ENCODE results near the gene LPCAT1. TPM values are rescaled to one million over a fixed set of nuclear protein-coding genes. Genes with fewer than 3 reads are reported as not detected.
A peak's percentile ranks its signal among the peaks of the same experiment; 100 is the strongest.

The LPCAT1 gene
- total RNA-seq, 1 donor from 2014 or later, result 25.3 TPM

DNA sequence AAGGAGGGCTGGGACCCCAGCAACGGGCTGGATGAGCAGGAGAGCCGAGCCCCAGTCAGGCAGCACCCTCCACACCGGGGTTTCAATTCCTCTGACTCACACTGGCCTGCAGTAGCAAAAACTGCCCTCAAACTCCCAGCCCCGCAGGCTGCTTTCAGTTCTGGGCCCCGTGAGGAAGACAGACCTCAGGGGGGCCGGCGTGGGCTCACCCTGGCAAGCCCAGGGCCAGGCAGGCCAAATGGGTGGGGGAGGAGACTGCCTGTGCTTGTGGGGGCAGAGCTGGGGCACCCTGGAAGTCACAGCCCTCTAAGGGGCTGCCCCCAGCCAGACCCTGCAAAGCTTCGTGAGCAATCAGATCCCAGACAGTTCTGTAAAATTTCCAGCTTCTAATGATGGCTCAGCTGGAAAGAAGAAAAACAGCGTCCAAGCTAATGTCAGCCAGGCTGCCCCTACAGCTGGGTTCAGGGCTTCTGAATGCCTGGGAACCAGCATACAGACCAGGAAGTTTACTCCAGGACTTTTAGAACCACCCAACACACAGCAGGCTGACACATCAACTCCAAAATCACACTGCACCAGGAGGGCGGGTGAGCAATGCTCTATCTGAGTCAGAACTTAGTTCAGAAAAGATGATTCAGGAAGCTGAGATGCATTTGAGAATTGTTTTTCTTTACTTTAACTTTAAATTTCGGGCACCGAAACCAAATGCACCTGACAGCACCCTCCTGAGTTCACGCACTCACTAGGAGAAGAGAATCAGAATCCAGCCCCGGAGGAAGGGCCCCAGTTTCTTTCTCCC is 34.7 kb downstream of the LPCAT1 start:
- no peak overlapping the region for H3K4me3 ChIP-seq (ENCODE audit: low read depth, low read length)
- peaks cover 21% of the 10 kb centered on the region for H3K36me3 ChIP-seq (ENCODE audit: control insufficient read depth, insufficient read depth, low read length)
- TF ChIP-seq, protein P1, sequence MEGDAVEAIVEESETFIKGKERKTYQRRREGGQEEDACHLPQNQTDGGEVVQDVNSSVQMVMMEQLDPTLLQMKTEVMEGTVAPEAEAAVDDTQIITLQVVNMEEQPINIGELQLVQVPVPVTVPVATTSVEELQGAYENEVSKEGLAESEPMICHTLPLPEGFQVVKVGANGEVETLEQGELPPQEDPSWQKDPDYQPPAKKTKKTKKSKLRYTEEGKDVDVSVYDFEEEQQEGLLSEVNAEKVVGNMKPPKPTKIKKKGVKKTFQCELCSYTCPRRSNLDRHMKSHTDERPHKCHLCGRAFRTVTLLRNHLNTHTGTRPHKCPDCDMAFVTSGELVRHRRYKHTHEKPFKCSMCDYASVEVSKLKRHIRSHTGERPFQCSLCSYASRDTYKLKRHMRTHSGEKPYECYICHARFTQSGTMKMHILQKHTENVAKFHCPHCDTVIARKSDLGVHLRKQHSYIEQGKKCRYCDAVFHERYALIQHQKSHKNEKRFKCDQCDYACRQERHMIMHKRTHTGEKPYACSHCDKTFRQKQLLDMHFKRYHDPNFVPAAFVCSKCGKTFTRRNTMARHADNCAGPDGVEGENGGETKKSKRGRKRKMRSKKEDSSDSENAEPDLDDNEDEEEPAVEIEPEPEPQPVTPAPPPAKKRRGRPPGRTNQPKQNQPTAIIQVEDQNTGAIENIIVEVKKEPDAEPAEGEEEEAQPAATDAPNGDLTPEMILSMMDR (IDR thresholded peaks at IDR 0.05; ENCODE audit: insufficient read depth, low read length, severe bottlenecking), result no peak
- peak; percentile 79 for DNase-seq (ENCODE audit: low read depth)
- FAIRE-seq, result no peak
- H3K27me3 ChIP-seq (ENCODE audit: control insufficient read depth, insufficient read depth, low read length), result no peaks in the 10 kb centered on the region

DNA sequence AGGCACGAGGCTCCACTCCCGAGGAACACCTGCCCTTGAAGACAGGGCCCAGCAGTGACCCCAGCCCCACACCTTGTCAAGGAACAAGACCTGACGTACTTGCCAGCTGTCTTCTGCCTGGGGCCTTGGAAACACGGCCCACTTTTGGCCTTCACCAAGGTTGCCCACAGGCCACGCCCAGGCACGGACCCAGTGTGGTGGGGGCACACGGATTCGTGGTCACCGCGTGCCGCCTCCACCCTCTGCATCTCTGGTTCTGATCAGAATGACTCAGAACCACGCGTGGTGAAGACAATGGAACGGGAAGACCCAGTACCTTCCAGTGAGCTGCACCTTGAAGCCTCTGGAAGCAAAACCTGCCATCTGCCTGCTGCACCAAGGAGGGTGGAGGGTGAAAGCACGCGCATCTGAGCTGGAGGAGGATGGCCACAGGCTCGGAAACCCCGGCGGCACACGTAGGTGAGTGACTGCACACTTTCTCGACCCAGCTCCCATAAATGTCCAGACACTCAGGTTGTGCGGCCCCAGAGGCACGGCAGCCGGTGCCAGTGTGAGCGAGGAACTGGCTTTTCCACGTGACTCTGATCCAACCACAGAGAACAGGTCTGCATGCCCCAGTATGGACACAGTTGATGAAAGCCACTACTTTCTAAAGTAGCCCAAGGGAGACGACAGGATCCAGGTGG is 36.5 kb downstream of the LPCAT1 start:
- FAIRE-seq (no peak), DNase-seq (ENCODE audit: low read depth) (no peak)
- Histone ChIP-seq H3K36me3 (ENCODE audit: control insufficient read depth, insufficient read depth, low read length) (peaks cover 15% of the 10 kb centered on the region), H3K4me3 (ENCODE audit: low read depth, low read length) (no peak overlapping the region), H3K27me3 (ENCODE audit: control insufficient read depth, insufficient read depth, low read length) (no peaks in the 10 kb centered on the region)
- TF ChIP-seq, protein P1 (IDR thresholded peaks at IDR 0.05; ENCODE audit: insufficient read depth, low read length, severe bottlenecking), result no peak

DNA sequence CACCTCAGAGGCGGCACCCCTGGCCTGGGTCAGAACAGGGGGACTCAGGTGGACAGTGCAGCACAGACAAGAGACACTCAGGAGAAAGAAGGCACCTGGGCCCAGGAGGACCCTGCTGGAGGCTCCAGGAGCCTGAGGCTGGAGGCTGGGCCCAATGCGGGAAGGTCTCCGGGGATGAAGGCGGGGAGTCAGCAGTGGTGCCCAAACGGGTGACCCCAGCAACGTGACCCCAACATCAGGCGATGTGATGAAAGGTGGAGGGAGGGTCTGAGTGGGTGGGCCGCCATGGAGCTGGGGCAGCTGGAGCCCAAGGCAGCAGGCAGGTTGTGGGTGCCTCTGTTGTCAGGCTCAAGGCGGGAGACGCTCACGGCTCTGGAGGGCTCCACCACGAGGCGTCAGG is 37.5 kb downstream of the LPCAT1 start:
- Histone ChIP-seq H3K36me3 (ENCODE audit: control insufficient read depth, insufficient read depth, low read length) (peaks cover 13% of the 10 kb centered on the region), H3K27me3 (ENCODE audit: control insufficient read depth, insufficient read depth, low read length) (no peaks in the 10 kb centered on the region), H3K4me3 (ENCODE audit: low read depth, low read length) (no peak overlapping the region)
- FAIRE-seq (no peak), DNase-seq (ENCODE audit: low read depth) (no peak)
- TF ChIP-seq, protein P1 (IDR thresholded peaks at IDR 0.05; ENCODE audit: insufficient read depth, low read length, severe bottlenecking), result no peak

DNA sequence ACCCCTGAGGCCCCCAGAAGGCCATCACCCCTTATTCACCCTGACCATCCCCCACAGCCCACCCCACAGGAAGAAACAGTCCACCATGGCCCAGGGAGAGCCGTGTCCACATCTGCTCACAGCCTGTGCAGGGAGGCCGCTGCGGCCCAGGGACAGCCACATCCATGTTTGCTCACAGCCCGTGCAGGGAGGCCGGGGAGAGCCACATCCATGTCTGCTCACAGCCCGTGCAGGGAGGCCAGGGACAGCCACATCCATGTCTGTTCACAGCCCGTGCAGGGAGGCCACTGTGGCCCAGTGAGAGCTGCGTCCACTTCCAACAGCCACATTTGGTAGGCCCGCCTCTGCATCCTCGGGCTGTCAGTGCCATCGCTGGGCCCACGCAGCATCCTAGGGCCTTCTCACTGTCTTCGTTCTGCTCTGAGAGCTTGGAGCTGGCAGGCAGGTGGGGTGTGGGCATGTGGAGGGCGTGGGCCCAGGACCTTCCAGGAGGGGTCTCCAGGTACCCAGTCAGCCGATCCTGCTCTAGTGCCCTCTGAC is 38.1 kb downstream of the LPCAT1 start:
- DNase-seq (ENCODE audit: low read depth) (no peak), FAIRE-seq (no peak)
- no peaks in the 10 kb centered on the region for H3K27me3 ChIP-seq (ENCODE audit: control insufficient read depth, insufficient read depth, low read length)
- no peak overlapping the region for H3K4me3 ChIP-seq (ENCODE audit: low read depth, low read length)
- H3K36me3 ChIP-seq (ENCODE audit: control insufficient read depth, insufficient read depth, low read length), result peaks cover 11% of the 10 kb centered on the region
- TF ChIP-seq, protein P1 (IDR thresholded peaks at IDR 0.05; ENCODE audit: insufficient read depth, low read length, severe bottlenecking), result no peak

DNA sequence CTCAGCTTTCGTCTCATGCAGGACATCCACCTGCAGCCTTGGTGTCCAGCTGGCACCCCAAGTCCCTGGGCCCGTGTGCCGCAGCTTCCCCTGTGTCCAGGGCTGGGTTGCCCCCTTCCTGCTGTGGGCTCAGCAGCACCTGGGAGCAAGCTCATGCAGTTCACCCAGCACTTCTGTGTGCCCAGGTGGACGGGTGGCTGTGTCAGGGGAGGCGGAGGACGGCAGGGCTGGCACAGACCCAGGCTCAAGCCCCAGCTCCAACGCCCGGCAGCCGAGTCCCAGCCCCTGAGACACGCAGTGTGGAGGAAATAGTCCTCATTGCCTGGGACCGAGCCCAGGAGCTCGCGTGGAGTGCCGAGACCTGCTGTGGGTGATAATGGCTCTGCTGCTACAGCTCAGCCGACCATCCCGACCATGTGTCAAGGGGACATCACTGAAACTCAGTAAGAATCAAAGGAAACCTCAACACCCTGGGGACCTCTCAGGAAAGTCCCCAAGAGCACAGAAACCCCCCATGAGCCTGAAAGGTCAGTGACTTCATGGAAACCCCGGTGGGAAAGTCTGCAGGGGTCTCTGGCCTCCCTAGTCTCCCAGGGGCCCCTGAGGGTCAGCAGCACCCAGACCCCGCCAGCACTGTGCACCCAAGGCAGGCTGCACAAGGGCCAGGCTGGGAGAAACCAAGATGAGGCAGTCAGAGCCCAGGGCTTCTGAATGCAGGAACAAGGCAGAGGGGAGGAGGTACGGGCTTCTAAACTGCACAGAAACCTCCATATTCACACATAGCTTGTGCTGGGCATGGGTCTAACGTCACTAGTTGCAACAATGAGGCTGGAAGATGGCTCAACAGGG is 38.8 kb downstream of the LPCAT1 start:
- Histone ChIP-seq H3K4me3 (ENCODE audit: low read depth, low read length) (no peak overlapping the region), H3K36me3 (ENCODE audit: control insufficient read depth, insufficient read depth, low read length) (peaks cover 11% of the 10 kb centered on the region), H3K27me3 (ENCODE audit: control insufficient read depth, insufficient read depth, low read length) (no peaks in the 10 kb centered on the region)
- DNase-seq (ENCODE audit: low read depth) (no peak), FAIRE-seq (no peak)
- TF ChIP-seq, protein P1 (IDR thresholded peaks at IDR 0.05; ENCODE audit: insufficient read depth, low read length, severe bottlenecking), result no peak

All from bronchial epithelial cell (primary cell).